ENCODE measurements around the gene GNLY.
A peak's percentile ranks its signal among the peaks of the same experiment; 100 is the strongest.

The GNLY gene

DNA sequence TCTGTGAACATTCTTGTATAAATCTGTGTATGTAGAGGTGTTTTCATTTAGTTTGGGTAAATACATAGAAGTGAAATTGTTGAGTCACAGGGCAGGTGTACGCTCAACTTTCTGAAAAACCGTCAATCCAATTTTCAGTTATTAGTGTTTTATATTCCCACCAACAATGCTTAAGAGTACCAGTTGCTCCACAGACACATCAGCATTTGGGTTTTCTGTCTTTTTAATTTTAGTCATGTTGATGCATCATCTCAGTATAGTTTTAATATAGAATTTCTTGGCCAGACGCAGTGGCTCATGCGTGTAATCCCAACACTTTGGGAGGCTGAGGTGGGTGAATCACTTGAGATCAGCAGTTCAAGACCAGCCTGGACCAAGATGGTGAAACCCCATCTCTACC, 3.2 kb upstream of the GNLY start:
- DNase-seq = no peak

DNA sequence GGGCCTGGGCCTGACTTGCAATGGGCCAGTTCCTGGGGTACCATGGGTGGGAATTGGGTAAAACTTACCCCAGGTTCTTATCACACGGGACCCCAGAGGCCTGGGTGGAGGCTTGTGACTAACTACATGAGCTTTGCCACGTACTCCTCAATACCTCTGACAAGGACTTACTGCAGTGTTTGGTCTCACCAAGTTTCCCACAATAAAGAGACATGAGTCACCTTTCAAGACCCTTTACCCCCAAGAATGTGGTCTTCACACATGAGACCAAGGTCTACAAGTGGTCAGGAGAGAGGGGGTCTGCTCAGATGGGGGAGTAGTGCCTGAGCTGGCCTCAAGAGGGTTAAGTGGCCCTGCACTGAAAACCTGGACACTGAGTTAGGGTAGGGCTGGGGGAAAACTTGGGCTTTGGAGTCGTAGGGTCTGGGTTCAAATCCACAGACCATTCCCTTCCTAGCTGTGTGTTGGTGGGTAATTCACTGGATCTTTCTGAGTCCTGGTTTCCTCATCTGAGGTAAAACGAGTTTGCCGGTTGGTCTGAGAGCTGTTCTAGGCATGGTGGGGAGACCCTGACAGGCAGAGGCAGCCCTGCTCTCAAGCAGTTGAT, 2.0 kb upstream of the GNLY start:
- DNase-seq = no peak

DNA sequence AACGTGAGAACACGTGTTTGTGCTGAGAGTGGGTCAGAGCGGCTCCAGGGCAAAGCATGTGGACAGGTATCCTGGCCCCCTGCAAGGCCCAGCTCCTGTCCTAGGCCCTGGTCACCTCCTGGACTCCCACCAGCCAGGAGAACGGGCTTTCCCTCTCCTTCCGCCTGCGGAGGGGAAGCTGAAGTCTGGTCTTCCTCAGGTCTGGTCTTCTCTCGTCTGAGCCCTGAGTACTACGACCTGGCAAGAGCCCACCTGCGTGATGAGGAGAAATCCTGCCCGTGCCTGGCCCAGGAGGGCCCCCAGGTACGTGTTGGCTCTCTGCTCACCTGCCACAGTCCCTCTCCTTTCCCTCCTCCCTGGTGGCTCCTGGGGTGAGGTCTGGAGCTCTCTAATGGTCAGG, 963 bp downstream of the GNLY start:
- no peak for DNase-seq

DNA sequence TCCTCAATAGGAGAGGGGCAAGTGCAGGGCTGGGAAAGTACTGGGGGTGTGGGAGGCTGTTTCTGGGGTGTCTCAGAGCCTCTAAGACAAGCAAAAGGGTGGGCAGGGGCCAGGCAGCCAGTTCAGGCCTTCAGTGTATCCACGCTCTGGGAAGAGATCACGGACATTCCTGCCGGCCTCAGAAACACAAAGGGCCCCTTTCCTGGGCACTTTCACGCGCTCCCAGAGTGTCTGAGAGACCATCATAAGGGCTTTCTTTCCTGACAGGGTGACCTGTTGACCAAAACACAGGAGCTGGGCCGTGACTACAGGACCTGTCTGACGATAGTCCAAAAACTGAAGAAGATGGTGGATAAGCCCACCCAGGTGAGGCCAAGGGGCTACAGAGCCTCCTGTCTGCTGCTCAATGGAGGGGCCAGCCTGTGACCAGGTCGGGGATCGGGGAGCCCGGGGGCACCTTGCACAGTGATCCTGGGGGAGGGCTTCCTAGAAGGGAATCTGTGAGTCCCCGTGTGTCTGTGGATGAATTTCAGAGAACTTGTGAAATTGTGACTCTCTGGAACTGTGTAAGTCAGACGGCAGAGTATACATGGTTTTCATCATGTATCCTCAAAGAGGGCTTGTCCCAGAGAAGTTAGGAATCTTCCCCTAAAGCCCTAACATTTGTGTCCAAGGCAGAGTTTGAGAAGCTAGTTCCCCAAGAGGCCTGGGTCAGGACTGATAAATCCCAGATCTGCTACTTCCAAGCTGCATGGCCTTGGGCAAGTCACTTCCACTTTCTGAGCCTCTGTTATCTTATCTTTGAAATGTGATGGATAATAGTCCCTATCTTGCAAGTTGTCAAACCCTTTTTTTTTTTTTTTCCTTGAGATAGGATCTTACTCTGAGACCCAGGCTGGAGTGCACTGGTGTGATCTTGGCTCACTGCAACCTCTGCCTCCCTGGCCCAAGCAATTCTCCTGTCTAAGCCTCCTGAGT, 1.8 kb downstream of the GNLY start:
- no peak for DNase-seq

DNA sequence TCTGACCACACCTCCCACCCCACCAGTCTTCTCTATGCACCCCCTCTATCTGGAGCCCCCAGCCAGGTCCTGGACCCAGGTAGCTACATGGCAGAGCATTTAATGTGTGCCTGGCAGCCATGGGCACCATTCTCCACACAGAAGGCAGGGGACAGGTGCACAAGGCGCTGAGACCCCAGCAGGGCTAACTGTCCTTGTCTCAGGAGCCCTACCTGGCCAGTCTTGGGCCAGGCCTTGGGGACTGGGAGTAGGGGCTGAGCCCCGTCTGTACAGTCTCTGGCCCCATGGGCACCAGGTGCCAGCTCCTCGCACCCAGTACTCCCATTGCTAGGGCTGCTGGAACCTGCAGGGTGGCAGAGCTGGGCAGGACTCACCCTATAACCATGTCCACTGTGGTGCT, 2.9 kb downstream of the GNLY start:
- no peak for DNase-seq

DNA sequence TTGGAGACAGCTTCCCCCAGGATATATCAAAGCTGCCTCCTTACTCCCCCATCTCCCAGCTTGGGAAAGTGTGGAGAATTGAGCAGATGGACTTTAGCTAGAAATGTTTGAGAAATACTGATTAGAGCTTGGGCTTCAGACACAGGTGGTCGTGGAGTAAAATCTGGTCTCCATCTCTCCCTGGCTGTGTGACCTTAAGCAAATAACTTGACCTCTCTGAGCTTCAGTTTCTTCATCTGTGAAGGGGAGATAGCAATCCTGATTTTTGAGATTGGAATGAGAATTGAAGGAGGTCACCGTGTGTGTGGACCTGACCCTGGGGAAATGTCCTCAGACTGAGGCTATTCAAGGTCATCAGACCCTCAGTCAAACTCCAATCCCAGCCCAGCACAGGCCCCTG, 3.6 kb downstream of the GNLY start:
- no peak for DNase-seq

DNA sequence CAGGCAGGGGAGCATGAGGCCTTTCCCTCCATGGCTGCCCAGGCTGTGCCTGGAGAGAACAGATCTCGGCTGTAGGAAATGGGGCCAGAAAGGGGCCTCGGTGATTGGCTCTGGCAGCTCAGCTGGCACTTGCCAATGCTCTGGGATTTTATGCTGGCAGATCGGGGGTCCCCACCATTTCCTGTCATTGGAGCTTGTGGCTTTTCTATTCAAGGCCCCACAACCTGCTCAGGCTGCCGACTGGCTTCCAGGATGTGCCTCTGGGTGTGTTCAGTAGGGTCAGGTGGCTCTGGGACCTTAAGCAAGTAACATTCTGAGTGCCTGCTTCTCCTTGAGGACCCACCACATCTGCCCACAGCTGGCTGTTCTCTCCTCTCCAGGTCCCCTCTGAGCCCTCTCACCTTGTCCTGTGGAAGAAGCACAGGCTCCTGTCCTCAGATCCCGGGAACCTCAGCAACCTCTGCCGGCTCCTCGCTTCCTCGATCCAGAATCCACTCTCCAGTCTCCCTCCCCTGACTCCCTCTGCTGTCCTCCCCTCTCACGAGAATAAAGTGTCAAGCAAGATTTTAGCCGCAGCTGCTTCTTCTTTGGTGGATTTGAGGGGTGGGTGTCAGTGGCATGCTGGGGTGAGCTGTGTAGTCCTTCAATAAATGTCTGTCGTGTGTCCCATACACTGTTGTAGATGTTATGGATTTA, 4.2 kb downstream of the GNLY start:
- no peak for DNase-seq

DNA sequence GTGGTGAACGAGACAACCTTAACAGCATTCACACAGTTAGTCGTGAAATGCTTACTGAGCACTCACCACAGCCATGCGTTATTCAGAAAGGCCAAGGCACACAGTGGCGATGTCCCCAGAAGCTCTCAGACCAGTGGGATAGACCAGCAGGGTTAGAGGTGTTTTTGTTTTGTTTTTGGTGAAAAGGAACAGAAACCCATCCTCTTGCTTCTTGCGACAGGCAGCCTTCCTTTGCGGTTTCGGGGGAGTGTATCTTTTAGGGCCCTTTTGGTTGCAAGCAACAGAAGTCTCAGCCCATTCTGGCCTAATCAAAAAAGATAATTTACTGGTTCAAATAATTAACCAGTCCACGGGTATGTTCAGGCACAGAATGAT, 4.7 kb downstream of the GNLY start:
- no peak for DNase-seq

DNA sequence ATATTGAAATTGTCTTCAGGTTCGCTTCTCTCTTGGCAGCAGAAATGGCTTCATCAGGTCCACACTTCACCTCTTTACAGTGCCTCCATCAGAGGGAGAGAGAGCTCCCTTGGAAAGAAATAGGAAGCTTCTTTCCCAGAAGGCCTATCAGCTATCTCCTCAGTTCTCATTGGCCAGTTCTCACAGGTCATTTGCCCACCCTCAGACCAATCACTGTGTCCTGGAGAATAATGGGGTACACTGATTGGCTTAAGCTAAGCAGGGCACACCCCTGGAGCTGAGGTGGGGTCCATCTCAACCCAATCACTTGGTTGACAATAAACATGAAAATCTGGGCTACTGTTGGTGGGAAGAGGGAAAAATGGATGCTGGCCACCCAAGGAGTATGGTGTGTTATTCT, 5.2 kb downstream of the GNLY start:
- no peak for DNase-seq

DNA sequence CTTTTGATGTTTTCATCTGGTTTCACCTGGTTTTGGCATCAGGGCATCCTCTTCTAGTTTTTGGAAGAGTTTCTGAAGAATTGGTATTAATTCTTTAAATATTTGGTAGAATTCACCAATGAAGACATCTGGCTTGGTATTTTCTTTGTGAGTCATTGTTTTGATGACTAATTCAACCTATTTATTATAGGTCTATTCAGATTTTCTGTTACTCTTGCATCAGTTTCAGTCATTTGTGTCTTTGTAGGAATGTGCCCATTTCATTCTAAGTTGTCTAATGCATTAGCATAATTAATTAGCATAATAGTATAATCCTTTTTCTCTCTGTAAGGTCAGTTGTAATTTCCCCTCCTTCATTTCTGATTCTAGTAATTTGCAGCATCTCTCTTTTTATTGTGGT, 8.0 kb downstream of the GNLY start:
- no peak for DNase-seq

DNA sequence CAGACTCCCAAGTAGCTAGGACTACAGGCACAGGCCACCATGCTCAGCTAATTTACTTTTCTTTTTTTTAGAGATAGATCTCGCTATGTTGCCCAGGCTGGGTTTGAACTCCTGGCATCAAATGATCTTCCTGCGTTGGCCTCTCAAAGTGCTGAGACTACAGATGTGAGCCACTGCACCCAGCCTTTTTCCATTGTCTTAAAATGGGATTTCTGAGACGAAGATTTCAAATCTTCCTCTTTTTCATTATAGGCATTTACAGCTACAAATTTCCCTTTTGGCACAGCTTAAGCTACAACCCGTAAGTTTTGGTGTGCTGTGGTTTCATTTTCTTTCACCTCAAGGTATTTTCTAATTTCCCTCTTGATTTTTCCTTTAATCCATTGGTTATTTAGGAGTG, 8.6 kb downstream of the GNLY start:
- no peak for DNase-seq

DNA sequence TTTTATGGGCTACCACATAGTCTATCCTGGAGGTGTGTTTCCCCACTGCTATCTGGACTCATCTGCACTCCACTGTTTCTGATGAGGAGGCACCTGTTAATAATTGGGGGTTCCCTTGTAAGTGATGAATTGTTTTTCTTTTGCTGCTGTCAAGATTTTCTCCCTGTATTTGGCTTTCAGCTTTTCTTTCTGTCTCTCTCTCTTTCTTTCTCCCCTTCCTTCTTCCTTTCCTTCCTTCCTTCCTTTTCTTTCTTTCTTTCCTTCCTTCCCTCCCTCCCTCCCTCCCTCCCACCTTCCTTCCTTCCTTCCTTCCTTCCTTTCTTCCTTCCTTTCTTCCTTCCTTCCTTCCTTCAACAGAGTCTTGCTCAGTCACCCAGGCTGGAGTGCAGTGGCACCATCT, 9.2 kb downstream of the GNLY start:
- no peak for DNase-seq

DNA sequence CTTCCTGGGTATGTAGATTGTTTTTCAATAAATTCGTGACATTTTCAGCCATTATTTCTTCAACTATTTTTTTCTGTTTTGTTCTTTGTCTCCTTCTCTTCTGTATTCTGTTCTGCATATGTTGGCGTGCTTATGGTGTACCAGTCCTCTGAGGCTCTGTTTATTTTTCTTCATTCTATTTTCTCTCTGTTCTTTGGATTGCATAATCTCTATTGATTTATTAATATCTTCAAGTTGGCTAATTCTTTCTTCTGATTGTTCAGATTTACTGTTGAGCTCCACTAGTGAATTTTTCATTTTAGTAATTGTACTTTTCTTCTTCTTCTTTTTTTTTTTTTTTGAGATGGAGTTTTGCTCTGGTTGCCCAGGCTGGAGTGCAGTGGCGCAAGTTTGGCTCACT, 9.9 kb downstream of the GNLY start:
- no peak for DNase-seq

DNA sequence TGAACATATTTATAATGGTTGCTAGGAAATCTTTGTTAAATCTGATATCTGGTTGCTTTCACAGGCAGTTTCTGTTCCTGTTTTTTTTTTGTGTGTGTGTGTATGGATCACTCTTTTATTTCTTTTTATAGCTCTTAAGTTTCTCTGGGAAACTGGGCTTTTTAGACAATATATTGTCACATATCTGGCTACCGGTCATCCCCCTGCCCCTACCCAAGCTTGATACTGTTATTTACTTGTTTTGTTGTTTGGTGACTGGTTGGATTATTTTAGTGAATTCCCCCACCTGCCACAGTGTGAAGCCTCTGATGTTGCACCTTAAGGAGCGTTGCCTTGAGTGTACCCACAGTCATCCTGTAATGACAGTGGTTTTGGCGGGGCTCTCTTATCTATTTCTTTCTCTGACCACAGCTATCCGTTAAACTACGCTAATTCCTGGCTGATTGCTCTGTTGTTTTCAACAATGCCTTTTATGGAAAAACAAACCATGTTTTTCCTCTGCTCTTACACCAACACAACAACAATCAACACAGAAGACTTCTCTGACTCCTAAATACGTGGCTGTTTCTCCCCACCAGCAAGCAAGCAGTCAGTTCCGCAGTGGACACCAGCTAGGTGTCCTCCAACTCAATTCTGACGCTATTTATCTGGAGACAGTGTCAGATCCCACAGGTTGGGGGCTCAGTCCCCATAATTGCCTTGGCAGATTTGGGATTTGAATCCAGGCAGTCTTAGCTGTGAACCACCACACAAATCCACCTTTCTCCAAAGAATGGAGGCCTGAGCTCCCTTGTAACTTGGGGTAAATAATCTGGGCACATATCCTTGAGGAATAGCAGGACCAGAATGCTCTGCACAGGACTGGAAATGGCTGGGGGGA, 10.9 kb downstream of the GNLY start:
- no peak for DNase-seq

DNA sequence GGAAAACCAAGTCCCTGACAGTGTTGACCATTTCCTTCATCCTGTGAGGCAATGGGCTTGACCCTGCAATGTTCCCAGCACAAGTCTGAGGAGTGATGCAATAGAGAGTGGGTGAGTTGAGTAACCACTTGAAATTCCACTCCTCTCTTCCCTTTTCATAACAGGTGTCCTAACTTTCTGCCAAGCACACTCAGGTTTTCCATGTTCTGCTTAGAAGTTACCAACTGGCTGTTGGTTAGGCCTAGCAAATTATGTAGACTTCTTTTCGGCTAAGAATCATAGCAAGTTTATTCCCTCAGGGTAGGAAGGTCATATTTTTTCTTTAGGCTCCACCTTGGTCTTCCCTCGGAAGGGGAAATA, 11.5 kb downstream of the GNLY start:
- no peak for DNase-seq

DNA sequence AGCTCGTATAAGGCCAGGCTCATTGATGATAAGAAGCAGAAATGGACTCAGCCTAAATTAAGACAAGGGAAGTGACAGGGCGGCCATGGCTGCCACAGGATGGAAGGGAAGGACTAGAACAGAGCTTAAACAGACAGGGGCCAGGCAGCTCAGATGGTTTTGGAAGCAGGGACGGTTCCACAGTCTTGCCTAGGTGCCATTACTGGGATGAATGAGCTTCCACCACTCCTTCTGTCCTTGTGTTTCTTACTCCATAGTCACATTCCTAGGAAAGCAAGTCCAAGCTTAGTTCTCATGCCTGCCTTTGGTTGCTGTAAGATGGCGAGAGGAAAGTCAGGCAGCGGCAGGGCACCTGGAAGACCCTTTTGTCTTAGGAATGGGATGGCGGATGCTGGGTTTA, 11.9 kb downstream of the GNLY start:
- DNase-seq = no peak

DNA sequence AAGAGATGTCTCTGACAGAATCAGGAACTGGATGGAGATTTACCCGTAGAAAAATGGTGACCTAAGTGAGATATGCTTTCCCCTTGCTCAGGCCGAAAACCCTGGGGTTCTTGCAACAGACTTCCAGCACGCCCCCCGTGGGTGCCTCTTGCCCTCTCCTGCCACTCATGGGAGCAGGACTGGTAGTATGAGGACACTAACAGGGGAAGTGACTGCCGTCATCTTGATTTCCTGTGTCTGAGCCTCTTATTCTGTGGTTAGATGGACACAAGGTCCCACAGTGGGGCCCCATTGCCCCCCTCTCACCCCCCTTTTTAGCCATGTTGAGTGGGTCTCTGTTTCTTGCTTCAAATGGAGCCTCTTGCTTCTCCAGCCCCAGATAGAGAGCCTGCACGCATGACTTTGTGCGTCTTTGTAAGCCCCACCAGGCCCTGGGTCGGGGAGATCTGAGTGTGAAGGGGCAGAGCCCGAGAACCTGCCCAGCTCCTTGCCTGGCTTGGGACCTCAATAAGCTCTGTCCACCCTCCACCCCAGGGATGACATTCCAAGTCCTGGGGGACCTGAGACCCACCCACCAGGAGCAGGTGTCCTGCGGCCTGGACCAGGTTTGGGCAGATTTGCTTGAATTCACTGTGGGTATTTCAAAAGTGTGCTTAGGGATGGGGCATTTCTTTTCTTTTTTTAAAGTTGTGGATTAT, 12.6 kb downstream of the GNLY start:
- DNase-seq = no peak

DNA sequence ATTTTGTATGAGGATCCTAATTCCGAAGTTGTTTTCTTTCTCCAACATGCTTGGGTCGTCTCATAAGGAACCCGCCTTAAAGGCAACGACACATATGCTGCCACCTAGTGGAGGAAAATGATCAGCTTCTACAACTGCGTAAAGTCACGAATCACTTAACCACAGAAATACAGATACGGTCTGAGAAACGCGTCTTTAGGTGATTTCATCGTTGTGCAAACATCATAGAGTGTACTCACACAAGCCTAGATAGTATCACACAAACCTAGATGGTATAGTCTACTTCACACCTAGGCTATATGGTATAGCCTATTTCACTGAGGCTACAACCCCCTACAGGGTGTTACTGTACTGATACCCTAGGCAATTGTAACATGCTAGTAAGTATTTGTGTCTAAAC, 13.1 kb downstream of the GNLY start:
- peak; percentile 59 for DNase-seq

DNA sequence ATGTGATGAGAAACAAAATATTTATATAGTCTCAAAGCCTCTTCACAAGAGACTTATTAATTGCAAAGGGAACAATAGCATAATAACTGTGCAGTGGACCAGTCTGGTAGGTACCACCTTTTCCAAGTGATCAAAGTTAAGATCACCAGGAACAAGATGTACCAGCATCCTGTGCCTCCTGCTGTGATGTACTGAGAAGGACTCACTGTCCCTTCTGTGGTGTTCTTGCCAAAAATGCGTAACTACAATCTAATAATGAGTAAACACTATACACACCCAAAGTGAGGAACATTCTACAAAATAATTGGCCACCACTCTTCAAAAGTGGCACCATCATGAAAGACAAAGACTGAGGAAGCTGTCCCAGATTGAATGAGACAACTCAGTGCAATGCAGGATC, 14.5 kb downstream of the GNLY start:
- no peak for DNase-seq

DNA sequence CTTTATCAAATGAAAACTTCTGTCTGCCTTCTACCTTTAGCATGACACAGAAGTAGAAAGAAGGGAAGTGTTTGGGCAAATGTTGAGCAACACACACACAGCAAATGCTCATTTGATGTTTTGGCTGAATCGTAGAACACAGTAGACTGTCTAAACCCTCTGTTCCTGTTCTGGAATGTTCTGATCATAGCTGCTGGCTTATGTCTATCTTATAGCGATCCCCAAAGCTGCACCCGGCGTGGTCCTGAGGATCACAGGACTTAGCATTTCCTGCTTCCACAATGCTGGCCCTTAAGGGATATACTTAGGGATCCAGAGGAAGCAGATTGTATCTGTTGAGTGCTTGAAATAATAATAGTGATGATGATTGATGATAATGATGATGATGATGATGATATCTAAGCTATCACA, 15.2 kb downstream of the GNLY start:
- DNase-seq = no peak

DNA sequence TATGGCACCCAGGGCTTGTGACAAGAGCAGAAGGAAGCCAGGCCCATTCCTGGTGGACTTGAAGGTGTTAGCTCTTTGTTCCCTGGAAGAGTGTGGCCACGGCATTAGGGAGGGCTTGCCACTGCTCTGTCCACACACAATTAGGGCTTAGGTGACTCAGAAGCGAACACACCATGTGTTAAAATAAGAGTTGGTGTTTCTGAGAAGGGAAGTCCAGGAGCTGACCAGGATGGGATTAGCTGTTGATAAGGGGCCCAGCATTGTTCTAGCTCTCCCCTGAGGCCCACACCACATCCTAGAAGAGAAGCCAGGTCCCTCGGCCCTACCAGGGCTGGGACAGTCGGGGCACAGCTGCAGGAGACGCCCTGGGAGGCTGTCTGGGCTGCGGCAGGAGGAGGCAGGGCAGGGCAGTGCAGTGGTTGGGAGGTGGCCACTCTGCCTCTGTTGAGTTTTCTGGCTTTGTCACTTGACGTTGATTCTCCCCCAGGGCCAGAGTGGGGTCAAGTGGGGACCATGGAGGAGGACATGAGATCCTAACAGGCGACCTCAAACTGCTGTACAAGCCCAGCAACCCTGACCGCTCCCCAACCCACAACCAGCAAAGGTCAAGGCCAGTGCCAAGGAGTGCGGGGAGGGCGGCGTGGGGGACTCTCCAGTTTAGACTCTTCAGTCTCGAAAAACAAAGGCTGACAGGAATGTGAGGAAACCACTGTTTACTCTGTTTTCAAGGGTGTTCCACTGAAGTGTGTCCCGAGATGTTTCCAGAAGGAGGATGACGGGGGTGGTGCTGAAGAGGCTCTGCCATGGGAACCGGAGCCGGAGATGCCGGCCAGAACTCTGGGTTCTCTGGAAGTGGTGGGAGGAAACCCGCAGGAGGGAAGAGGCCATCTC, 16.8 kb downstream of the GNLY start:
- DNase-seq = no peak
